GM19240 (cell line): Measurements from ENCODE around the gene GATA6.
"Not testable (repeated sequence)": the region's sequence is repeated elsewhere in the genome, so short reads cannot be mapped to it uniquely, and the experiment has no call there.

ENCODE experiments used
- DNase-seq: peaks from one replicate; pipeline ENCODE4 v3.0.0; 2011; ENCODE audit warnings: low spot score; ENCODE audit not compliant: insufficient read length

Gene GATA6

GRCh38 chr18:22180722-22181121 lies 11.3 kb downstream of the GATA6 start:
- no peak for DNase-seq

GRCh38 chr18:22182884-22183697 lies 13.7 kb downstream of the GATA6 start:
- DNase-seq, result no peak

DNA sequence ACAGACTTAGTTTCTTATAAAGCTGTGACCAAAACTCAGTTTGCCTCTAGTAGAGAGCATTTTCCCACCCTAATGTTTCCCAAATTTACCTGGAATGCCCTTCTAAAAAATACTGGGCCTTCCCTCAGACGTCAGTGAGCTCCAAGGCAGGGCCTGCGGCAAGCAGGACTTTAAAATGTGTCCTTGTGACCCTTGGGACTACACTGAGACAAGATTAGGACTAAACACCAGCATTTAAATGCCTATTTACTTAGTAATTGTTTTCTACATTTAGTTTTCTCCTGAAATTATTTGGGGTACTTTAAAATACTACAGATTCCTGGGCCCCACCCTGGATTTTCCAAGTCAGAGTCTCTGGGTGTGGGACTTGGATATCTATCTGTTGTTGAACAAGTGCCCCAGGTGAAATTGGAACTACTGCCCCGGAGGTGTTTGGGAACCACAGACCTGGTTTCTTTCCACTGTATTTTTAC lies 14.3 kb downstream of the GATA6 start:
- no peak for DNase-seq

DNA sequence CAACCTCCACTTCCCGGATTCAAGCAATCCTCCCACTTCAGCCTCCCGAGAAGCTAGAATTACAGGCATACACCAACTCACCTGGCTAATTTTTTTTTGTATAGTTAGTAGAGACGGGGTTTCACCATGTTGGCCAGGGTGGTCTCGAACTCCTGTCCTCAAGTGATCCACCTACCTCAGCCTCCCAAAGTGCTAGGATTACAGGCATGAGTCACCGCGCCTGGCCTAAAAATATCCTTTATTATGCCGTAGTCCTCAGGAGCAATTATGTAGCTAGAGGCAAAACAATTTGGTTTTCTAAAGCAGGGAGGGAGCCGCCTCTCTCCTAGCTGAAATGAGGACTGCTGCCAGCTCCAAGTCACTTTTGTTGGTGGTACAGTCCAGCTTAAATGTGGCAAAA lies 15.2 kb downstream of the GATA6 start:
- not testable (repeated sequence) for DNase-seq

DNA sequence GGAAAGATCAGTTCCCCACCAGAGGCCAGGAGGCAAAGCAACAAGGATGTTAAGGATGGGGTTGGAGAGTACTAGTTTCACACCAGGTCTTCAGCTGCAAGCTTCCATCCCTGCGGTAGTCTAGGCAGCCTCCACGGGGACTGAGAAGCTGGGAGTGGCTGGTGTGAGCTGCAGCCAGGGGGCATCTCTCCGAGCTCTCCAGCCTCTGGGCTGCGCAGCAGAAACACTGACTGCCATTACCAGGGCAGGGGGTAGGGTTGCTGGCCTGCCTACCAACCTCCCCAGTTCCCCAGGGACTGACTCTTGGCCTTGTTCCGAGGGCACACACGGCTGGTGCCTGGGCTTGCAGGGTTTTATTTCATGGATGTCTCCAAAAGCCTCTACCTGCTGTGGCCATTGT lies 15.9 kb downstream of the GATA6 start:
- DNase-seq, result no peak

DNA sequence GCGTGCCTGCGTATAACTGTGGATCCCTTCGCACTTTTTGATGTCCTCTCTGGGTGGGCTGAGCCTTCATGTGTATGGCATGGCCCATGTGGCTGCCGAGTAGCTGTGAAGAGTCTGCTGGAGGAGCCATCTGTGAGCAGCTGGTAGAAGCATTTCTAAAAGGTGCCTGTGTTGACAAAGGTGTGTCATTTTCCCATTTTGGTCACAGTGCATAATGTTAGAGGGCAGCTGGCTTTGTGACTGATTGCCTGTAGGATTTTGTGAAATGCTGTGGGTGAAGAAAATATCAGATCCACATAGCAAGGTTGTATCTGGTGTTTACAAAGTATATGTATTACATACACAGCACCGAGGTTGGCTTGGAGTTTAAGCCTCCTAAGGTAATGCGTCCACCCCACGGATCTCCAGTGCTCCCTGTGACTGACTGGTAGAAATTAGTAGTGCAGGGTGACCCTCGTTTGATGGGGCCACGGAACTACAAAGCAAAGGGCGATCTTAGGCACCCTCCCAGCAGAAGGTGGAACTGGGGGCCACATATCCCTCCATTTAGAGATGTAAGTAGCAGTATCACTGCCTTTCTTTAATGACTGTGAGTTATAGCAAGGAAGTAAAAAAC lies 16.5 kb downstream of the GATA6 start:
- DNase-seq, result no peak

GRCh38 chr18:22186484-22186971 lies 17.1 kb downstream of the GATA6 start:
- no peak for DNase-seq

DNA sequence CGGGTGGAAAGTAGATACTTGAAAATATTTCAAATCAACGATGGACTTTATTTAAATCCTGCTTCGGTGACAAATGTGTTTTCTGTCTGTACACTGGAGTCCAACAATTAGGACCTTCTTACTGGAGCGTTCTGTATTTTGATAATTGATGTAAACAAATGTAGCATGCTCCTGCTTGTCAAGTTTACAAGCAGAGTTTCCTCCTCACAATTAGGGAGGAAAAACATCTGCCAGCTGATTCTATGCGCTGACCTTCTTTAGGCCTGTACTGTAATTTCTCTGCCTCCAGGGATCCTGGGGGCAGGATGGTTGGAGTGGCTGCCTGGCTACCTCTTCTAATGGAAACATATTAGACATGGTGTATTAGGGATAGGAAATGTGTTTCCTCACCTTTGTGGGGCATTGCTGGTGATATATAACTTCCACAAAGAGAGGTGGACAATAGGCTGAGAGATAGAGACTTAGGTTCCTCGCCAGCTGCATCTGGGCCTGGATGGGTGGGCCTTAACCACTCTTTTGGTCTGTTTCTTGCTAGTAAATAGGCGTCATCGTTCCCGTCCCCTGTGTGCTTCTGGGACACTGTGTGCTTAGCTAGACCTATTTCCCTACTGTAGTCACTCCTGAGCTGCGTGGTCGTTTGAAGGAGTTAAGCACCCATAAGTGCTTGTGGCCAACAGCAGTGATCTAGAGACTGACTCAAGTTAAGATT lies 19.3 kb downstream of the GATA6 start:
- no peak for DNase-seq

GRCh38 chr18:22189449-22190166 lies 20.2 kb downstream of the GATA6 start:
- no peak for DNase-seq

DNA sequence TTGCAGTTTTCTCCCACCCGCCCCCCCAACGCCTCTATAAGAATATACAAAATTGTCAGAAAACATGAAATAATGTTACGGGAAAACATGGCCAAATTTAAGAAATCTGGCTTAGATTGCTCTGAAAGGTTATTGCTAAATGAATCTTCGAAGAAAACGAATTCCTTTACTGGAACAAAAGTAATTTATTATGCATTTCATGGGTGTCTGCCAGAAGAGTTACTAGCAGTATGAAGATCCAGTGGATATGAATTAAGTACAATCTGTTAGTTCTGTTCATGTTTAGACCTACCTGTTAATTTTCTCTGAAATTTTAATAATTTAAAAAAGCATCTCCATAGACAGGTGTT lies 21.9 kb downstream of the GATA6 start:
- DNase-seq, result no peak

- DNase-seq, result no peak
Measured at GRCh38 chr18:22191923-22192322, 22.5 kb downstream of the GATA6 start.

GRCh38 chr18:22193466-22193865 lies 24.1 kb downstream of the GATA6 start:
- DNase-seq, result no peak

- no peak for DNase-seq
Measured at GRCh38 chr18:22194151-22194598, 24.8 kb downstream of the GATA6 start.

GRCh38 chr18:22195052-22195451 lies 25.7 kb downstream of the GATA6 start:
- no peak for DNase-seq

- not testable (repeated sequence) for DNase-seq
Measured at GRCh38 chr18:22196943-22197342, 27.6 kb downstream of the GATA6 start.

GRCh38 chr18:22197668-22198067 lies 28.3 kb downstream of the GATA6 start:
- DNase-seq, result no peak

DNA sequence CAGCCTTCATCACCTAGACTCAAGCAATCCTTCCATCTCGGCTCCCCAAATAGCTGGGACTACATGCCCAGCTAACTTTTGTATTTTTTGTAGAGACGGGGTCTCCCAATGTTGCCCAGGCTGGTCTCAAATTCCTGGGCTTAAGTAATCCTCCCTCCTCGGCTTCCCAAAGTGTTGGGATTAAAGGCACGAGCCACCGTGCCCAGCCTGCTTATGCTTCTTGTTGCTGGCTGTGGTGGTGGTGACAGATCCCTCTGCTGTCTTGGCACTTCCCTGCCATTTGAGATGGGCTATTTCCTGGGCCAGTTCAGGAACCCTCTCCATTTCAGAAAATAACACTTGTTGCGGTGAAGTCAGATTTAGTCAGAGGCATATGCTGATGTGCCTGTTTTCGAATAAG lies 28.8 kb downstream of the GATA6 start:
- DNase-seq, result no peak

DNA sequence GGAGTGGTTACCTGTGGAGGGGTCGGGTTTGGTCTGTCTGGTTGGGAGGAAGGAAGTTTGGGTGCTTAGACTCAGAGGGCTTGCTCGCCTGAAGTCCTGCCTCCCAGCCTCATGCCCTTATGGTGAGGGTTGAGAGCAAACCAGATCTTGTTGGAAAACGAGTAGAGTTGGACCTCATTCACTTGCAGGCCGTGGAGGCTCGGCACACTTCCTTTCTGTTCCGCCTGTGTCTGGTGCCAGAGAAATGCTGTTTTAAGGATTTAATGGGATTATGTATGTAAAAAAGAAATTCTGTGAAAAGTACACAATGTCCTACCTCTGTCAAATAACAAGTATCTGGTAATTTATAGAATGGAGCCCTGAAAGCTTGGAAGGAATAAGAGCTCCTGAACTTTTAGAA lies 29.6 kb downstream of the GATA6 start:
- DNase-seq, result no peak

DNA sequence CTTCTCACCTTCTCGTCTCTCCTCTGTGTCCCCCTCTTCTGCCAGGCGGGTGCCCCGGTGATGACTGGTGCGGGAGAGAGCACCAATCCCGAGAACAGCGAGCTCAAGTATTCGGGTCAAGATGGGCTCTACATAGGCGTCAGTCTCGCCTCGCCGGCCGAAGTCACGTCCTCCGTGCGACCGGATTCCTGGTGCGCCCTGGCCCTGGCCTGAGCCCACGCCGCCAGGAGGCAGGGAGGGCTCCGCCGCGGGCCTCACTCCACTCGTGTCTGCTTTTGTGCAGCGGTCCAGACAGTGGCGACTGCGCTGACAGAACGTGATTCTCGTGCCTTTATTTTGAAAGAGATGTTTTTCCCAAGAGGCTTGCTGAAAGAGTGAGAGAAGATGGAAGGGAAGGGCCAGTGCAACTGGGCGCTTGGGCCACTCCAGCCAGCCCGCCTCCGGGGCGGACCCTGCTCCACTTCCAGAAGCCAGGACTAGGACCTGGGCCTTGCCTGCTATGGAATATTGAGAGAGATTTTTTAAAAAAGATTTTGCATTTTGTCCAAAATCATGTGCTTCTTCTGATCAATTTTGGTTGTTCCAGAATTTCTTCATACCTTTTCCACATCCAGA lies 31.3 kb downstream of the GATA6 start:
- DNase-seq, result no peak

DNA sequence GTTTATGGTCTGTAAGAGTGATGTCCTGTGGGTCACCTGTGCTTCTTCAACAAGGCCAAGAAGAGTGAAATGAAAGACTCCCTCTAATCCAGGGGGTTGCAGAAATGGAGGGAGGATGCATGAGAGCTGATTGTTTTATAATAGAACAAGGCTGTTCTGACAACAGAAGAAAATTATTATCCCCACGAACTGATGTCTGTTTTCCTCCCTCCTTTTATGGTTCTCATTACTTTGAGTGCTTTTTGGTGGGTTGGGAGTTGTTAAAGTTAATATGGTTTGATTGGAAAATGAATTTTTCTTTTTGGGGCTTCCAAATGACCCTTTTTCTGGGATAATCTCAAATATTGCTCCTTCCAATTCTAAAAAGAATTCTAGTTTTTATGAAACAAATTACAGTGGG lies 33.6 kb downstream of the GATA6 start:
- no peak for DNase-seq
